Neuronal stem cell (in vitro differentiated cells): ENCODE results near the gene TRERF1.

Experiments used
- DNase-seq: peaks from one replicate; pipeline ENCODE4 v3.0.0-alpha.2; 2013; ENCODE audit warnings: low spot score
- H2AFZ ChIP-seq: one replicate; pipeline ENCODE4 v1.6.1; 2013; ENCODE audit warnings: mild to moderate bottlenecking, low read length, inconsistent platforms
- H2AK5ac ChIP-seq: 2 replicates; pipeline ENCODE4 v1.6.1; 2013; ENCODE audit warnings: low read depth, mild to moderate bottlenecking, inconsistent platforms, low read length, moderate library complexity, mixed read lengths
- H2BK120ac ChIP-seq: 2 replicates; pipeline ENCODE4 v1.6.1; 2013; ENCODE audit warnings: low read depth, mild to moderate bottlenecking, inconsistent platforms, low read length, moderate library complexity, mixed read lengths
- H2BK12ac ChIP-seq: one replicate; pipeline ENCODE4 v1.6.1; 2013; ENCODE audit warnings: low read length, inconsistent platforms
- H2BK15ac ChIP-seq: 2 replicates; pipeline ENCODE4 v1.6.1; 2013; ENCODE audit warnings: mild to moderate bottlenecking, low read length, inconsistent platforms, mixed read lengths
- H2BK5ac ChIP-seq: one replicate; pipeline ENCODE4 v1.6.1; 2013; ENCODE audit warnings: inconsistent platforms, mild to moderate bottlenecking, low read length, moderate library complexity
- H3K14ac ChIP-seq: one replicate; pipeline ENCODE4 v1.6.1; 2013; ENCODE audit warnings: low read length, inconsistent platforms
- H3K18ac ChIP-seq: 2 replicates; pipeline ENCODE4 v1.6.1; 2013; ENCODE audit warnings: low read length, inconsistent platforms
- H3K23ac ChIP-seq: 2 replicates; pipeline ENCODE4 v1.6.1; 2013; ENCODE audit warnings: low read depth, mild to moderate bottlenecking, mixed read lengths, low read length, inconsistent platforms; ENCODE audit not compliant: poor library complexity
- H3K27ac ChIP-seq: replicated peaks from 3 replicates; pipeline ENCODE4 v1.5.1; 2013; ENCODE audit warnings: low read length, inconsistent platforms
- H3K27me3 ChIP-seq, 3 experiments: 2 replicates each; pipeline ENCODE4 v1.6.1; 2013; ENCODE audit warnings: low read length in 3 of 3, mild to moderate bottlenecking in 2 of 3, inconsistent platforms in 1 of 3, low read depth in 1 of 3, mixed read lengths in 1 of 3, moderate library complexity in 1 of 3; ENCODE audit not compliant: control insufficient read depth in 3 of 3, insufficient read depth in 3 of 3
- H3K36me3 ChIP-seq, 2 donors: replicated peaks in 1 of 2; 2 replicates each; pipeline ENCODE4 v1.6.1; 2013; ENCODE audit warnings: low read length in 2 of 2; ENCODE audit not compliant: control insufficient read depth in 2 of 2, insufficient read depth in 2 of 2
- H3K4ac ChIP-seq: 2 replicates; pipeline ENCODE4 v1.6.1; 2013; ENCODE audit warnings: inconsistent platforms, mild to moderate bottlenecking, low read length, moderate library complexity
- H3K4me1 ChIP-seq, 2 donors: 1 replicate in 1 of 2; 2 replicates in 1 of 2; pipeline ENCODE4 v1.6.1; 2013; ENCODE audit warnings: low read length in 2 of 2, low read depth in 1 of 2; ENCODE audit not compliant: control insufficient read depth in 2 of 2, insufficient read depth in 1 of 2
- H3K4me2 ChIP-seq: one replicate; pipeline ENCODE4 v1.6.1; 2013; ENCODE audit warnings: mild to moderate bottlenecking, low read length, inconsistent platforms; ENCODE audit not compliant: insufficient read depth, poor library complexity, severe bottlenecking
- H3K4me3 ChIP-seq, 2 donors: 2 replicates each; pipeline ENCODE4 v1.5.1; 2013; ENCODE audit warnings: low read length in 2 of 2, mild to moderate bottlenecking in 2 of 2, inconsistent platforms in 1 of 2, moderate library complexity in 1 of 2
- H3K79me1 ChIP-seq: one replicate; pipeline ENCODE4 v1.6.1; 2013; ENCODE audit warnings: low read depth, mild to moderate bottlenecking, inconsistent platforms, low read length, moderate library complexity
- H3K9ac ChIP-seq: one replicate; pipeline ENCODE4 v1.6.1; 2013; ENCODE audit warnings: mild to moderate bottlenecking, low read depth, low read length, inconsistent platforms; ENCODE audit not compliant: poor library complexity
- H3K9me3 ChIP-seq, 2 donors: replicated peaks in 1 of 2; 2 replicates each; pipeline versions ENCODE3 to v1.6.1; 2013; ENCODE audit warnings: low read length in 2 of 2, mild to moderate bottlenecking in 2 of 2, inconsistent platforms in 1 of 2, low read depth in 1 of 2, mixed read lengths in 1 of 2, moderate library complexity in 1 of 2; ENCODE audit not compliant: control insufficient read depth in 2 of 2, insufficient read depth in 1 of 2
- H4K8ac ChIP-seq: one replicate; pipeline ENCODE4 v1.6.1; 2013; ENCODE audit warnings: low read depth, mild to moderate bottlenecking, inconsistent platforms, low read length, moderate library complexity
- H4K91ac ChIP-seq: one replicate; pipeline ENCODE4 v1.6.1; 2013; ENCODE audit warnings: low read length, low read depth, mild to moderate bottlenecking, inconsistent platforms; ENCODE audit not compliant: poor library complexity
- WGBS, 2 donors: extraction: QIAGEN DNeasy Blood & Tissue Kit; methylation state at CpG; one replicate each; pipeline ENCODE4 v1.1.7; 2013; ENCODE audit warnings: missing lambda C conversion rate in 2 of 2, mixed read lengths in 1 of 2; ENCODE audit not compliant: insufficient read length in 2 of 2, insufficient replicate concordance in 1 of 2; ENCODE audit errors: extremely low coverage in 2 of 2; 5-methylcytosine and 5-hydroxymethylcytosine counted together

Gene TRERF1

DNA sequence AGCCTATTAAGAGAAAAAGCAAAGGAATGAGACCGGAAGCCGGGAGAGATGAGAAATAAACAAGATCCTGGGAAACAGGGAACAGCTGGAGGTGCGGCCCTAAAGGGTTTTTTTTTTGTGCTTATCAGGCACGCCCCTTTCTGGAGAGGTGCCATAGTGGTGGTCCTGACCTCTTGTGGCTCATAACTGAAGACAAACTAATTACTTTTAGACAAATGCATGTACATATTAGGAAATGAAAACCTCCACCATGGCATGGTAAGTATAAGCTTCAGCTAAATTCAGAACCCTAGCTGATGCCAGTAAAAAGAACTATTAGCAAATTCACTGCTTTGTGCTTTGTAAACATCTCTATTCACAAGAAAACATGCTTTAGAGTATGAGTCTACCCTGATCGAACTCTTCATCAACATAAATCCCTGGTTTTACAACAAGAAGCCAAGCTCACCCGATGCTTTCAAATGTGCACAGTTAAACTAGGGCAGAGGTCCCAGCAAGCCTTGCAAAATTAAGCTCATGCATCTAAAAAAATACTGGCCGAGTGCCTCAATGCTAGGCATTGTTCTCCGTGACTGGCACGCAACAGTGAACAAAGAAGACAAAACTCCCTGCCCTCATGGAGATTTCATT is 137.7 kb downstream of the TRERF1 start:
- Histone ChIP-seq H3K36me3 (peaks cover 0 to 2% of the 10 kb centered on the region in 2 donors), H3K4me2 (no peak overlapping the region), H2BK120ac (no peak overlapping the region), H3K4me3 (no peak overlapping the region), H2BK5ac (no peak overlapping the region), H4K8ac (no peak overlapping the region), H2BK12ac (no peak overlapping the region), H2AK5ac (no peak overlapping the region), H4K91ac (no peak overlapping the region), H3K79me1 (no peaks in the 10 kb centered on the region), H3K27ac (no peak overlapping the region), H3K9me3 (no peaks in the 10 kb centered on the region), H3K4me1 (peaks cover 5 to 11% of the 10 kb centered on the region in 2 donors), H3K14ac (no peak overlapping the region), H2BK15ac (no peak overlapping the region), H3K9ac (no peak overlapping the region), H3K23ac (no peak overlapping the region), H3K18ac (no peak overlapping the region), H3K4ac (no peak overlapping the region), H3K27me3 (no peaks in the 10 kb centered on the region), H2AFZ (no peak overlapping the region)
- no CpG with 5 or more reads among the region's 9 CpGs for WGBS, 2 donors
- DNase-seq: no peak

DNA sequence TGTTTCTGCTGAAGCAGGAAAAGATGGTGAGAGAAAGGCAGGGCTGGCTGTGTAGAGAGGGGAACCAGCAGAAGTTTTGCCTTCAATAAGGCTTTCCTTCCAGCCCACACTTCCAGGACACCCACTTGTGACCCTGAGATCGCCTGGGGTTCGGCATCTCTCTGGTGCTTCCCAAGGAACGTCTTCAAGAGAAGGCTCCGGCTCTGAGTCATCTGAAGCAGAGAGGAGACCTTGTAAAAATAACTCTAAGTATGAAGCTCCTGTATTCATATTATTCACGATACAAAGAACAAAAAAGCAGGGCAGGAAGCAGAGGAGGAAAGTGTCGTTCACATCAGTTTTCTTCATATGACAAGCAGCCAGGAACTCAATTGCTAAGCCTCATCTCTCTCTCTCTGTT is 138.7 kb downstream of the TRERF1 start:
- no peaks in the 10 kb centered on the region for H3K79me1 ChIP-seq
- no peak overlapping the region for H2BK120ac ChIP-seq
- H2AK5ac ChIP-seq: no peak overlapping the region
- no peak overlapping the region for H2BK5ac ChIP-seq
- H3K18ac ChIP-seq: no peak overlapping the region
- no peak overlapping the region for H3K14ac ChIP-seq
- H3K23ac ChIP-seq: no peak overlapping the region
- H2BK15ac ChIP-seq: no peak overlapping the region
- H3K9me3 ChIP-seq: no peaks in the 10 kb centered on the region
- no peak for DNase-seq
- H4K8ac ChIP-seq: no peak overlapping the region
- H2AFZ ChIP-seq: no peak overlapping the region
- H3K4me2 ChIP-seq: no peak overlapping the region
- no peak overlapping the region for H3K9ac ChIP-seq
- H3K4me1 ChIP-seq: peaks cover 5 to 11% of the 10 kb centered on the region in 2 donors
- no peak overlapping the region for H4K91ac ChIP-seq
- H3K4ac ChIP-seq: no peak overlapping the region
- no peak overlapping the region for H2BK12ac ChIP-seq
- no peak overlapping the region for H3K4me3 ChIP-seq
- H3K36me3 ChIP-seq: peaks cover 0 to 2% of the 10 kb centered on the region in 2 donors
- no peak overlapping the region for H3K27ac ChIP-seq
- no peaks in the 10 kb centered on the region for H3K27me3 ChIP-seq
- no CpG with 5 or more reads among the region's 6 CpGs for WGBS, 2 donors

DNA sequence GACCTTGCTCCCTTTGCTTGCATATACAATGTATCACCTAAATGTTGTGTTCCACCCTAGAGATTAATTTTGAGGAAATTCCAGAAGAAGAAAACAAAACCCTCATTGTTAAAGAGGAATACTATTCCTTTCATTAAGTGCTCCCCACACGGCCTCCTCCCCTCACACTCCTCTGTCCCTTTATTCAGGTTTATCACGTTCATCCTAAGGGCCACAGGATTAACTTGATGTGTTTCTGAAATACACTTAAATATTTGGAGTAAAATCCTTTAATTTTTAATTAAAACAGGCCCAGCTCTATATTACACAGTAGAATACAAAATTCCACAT is 144.6 kb downstream of the TRERF1 start:
- Histone ChIP-seq H3K79me1 (peaks cover 2% of the 10 kb centered on the region), H3K23ac (no peak overlapping the region), H2BK120ac (no peak overlapping the region), H4K8ac (no peak overlapping the region), H3K4me3 (no peak overlapping the region), H3K36me3 (peaks cover 0 to 2% of the 10 kb centered on the region in 2 donors), H2AFZ (no peak overlapping the region), H3K9ac (no peak overlapping the region), H3K27me3 (no peaks in the 10 kb centered on the region), H3K4me1 (peaks cover 0 to 2% of the 10 kb centered on the region in 2 donors), H2AK5ac (no peak overlapping the region), H3K18ac (no peak overlapping the region), H4K91ac (no peak overlapping the region), H3K4me2 (no peak overlapping the region), H3K9me3 (no peaks in the 10 kb centered on the region), H2BK12ac (no peak overlapping the region), H3K27ac (no peak overlapping the region), H3K14ac (no peak overlapping the region), H2BK5ac (no peak overlapping the region), H2BK15ac (no peak overlapping the region), H3K4ac (no peak overlapping the region)
- no CpG with 5 or more reads among the region's 2 CpGs for WGBS, 2 donors
- no peak for DNase-seq

DNA sequence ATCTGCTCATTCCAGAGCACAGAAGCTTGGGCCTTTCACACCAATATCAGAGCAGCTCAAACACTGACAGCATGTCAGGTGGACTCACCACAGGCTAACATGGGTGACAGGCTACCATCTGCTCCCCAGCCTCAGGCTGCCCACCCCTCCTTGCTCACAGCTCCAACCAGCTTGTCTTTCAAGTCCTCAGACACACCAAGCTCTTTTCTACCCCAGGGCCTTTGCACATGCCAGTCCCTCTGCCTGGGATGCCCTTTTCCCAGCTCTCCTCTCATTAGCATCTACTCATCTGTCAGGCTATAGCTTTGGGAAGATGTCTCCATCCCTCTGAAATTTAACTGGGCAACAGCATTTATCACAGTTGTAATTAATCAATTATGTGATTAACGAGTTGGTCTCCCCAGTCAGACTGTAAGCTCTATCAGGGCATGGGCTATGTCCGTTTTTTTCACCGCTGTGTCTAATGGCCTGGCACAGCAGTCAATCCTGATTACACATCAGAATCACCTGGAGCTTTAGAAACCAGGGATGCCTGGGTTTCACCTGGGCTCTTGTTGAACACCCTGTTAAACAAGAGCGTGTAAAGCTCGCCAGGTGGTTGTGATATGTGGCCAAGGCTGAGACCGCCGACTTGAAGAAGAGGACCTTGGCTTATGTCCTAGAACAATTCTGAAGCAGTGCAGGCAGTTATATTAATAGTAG is 145.1 kb downstream of the TRERF1 start:
- H3K36me3 ChIP-seq: peaks cover 0 to 2% of the 10 kb centered on the region in 2 donors
- no peak for DNase-seq
- no peak overlapping the region for H3K23ac ChIP-seq
- WGBS, 2 donors: no CpG with 5 or more reads among the region's 7 CpGs
- H3K9ac ChIP-seq: no peak overlapping the region
- H3K9me3 ChIP-seq: no peaks in the 10 kb centered on the region
- H3K27ac ChIP-seq: no peak overlapping the region
- H2BK120ac ChIP-seq: no peak overlapping the region
- no peak overlapping the region for H4K91ac ChIP-seq
- no peaks in the 10 kb centered on the region for H3K27me3 ChIP-seq
- H3K4ac ChIP-seq: no peak overlapping the region
- H2BK15ac ChIP-seq: no peak overlapping the region
- H2AFZ ChIP-seq: no peak overlapping the region
- no peak overlapping the region for H3K18ac ChIP-seq
- H2BK12ac ChIP-seq: no peak overlapping the region
- H3K79me1 ChIP-seq: peaks cover 2% of the 10 kb centered on the region
- H2AK5ac ChIP-seq: no peak overlapping the region
- H3K4me2 ChIP-seq: no peak overlapping the region
- no peak overlapping the region for H2BK5ac ChIP-seq
- no peak overlapping the region for H3K4me3 ChIP-seq
- H4K8ac ChIP-seq: no peak overlapping the region
- peaks cover 0 to 2% of the 10 kb centered on the region in 2 donors for H3K4me1 ChIP-seq
- no peak overlapping the region for H3K14ac ChIP-seq
